HG03571 (cell line): ENCODE results near the gene KDSR.
A peak's percentile ranks its signal among the peaks of the same experiment; 100 is the strongest.

Experiments
- ATAC-seq: cut with Tn5 transposase; IDR thresholded peaks from one replicate; pipeline ENCODE4 v1.9.1; 2021; ENCODE audit not compliant: unreplicated experiment

Gene KDSR

DNA sequence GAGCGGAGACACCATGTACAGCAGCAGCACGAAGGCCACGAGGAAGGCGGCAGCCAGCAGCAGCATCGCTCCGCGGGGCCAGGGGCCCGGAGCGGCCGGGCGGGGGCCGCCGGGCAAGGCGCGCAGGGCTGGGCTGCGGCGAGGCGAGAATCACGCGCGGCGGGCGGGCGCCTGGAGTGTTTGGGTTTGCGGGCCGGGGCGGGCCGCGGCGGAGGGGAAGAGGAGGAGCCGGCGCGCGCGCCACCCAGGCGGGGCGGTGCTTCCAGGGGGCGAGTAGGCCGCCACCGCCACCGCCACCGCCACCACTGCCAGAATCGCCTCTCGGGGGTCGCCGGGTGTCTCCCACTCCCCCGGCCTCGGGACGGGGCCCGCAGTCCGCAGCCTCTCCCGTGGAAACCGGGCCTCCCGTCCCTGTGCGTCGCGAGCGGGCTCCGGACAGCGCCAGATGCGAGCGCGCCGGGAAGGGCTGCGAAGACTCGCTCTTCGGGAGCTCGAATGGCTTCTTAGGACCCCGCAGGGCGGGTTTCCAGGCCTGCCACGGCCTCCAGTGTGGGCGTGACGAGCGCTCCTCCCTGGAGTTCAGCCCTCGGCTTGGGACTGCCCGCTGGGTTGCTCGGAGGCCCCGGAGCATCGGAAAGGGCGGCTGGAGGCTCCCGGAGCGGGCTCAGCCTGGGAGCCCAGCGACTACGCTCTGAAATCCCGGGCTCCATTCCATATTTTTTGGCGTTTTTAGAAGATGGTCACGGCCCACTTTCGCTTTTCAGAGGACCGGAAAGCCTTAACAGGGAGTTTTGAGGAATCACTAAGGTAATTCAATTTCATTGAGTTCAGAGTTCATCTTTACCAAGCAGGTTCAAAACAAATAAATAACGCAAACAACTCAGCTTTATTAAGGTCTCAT, at the start of gene KDSR:
Gene KDSR, minus strand, starts transcription at position 154 of the 901 bp plus-strand sequence. Its CDS starts 88 bp downstream, at position 66.
- peak; percentile 86 for ATAC-seq

DNA sequence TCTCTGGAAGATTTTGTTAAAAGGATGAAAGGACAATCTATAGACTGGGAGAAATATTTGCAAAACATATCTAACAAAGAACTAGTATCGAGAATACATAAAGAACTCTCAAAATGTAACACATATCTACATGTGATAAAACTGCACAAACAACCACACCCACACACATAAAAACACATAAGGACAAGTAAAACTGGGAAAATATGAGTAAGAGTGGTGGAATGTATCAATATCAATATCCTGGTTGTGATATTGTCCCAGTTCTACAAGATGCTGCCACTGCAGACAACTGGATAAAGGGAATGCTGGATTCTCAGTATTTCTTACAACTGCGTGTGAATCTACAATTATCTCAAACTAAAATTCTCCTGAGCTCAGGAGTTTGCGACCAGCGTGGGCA, 45.9 kb upstream of the KDSR start:
- no peak for ATAC-seq

- no peak for ATAC-seq
Observed at GRCh38 chr18:63410792-63411191, 43.8 kb upstream of the KDSR start.

DNA sequence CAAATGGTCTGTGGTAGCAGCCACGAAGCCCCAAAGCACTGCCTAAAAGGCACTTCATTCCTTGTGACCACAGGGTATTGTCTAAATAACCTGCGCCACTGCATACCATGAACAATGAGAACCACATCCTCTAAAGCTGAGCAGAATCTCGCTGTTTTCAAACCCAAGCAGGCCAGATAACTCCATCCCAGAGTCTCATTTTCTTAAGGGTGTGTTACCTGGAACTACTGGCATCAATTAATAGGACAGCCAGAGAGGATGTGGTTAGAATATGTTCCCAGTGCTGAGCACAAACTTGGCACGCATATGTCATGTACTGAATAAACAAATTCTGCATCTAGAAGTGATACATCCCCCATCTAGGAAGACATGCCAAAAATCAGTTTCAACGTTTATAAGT, 42.3 kb upstream of the KDSR start:
- no peak for ATAC-seq

DNA sequence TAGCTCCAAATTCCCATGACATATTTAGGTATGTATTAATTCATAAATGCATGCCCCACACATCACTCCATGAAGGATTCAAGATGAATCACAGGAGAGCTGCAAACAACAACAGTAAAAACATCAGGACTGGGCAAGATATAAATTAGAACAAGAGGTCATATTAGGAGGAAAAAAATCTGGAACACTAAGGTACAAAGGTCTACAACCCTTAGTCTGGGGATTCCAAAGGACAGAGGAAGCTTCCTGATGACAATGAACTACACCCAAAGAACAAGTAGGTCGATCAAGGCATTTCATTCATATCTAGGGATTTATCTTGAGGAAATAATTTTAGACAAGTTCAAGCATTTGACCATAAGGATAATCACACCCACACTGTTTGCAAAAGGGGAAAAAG, 40.7 kb upstream of the KDSR start:
- no peak for ATAC-seq

- ATAC-seq, result no peak
Observed at GRCh38 chr18:63405986-63406385, 39.0 kb upstream of the KDSR start.

- ATAC-seq, result no peak
Observed at GRCh38 chr18:63402246-63403162, 35.5 kb upstream of the KDSR start.

DNA sequence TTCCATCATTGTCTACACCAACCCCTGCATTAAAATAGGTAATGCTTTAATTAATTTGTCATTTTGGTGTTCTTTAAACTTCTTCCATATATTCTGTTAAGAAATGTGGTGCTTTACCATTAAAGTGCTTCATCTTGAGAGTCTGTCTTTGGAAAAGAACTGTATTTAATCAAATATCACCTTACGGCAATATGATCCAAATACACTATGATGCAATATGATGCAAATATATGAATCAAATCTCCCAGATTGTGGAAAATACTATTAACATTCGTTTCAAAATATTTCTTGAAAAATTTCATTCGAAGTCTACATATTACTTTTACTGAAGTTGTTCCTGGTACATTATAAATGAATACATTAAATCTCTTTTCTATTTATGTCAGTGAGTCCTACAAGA, 32.3 kb upstream of the KDSR start:
- no peak for ATAC-seq

DNA sequence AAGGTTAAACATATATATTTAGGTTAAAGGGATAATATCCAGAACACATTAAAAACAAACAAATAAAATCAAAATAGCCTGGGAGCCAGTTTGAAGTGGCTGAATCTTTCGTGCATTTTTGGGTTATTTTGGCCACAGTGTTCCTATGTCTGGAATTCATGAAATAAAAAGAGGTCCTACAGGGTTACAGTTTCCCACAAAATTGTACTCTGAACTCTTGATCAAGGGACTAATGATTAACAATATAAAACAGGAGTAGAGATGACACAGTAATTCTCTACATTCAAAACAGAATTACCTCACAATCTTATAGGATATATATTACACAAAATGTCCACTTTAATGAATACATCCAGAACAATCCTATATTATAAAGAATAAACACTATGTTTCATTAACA, 30.3 kb upstream of the KDSR start:
- no peak for ATAC-seq

DNA sequence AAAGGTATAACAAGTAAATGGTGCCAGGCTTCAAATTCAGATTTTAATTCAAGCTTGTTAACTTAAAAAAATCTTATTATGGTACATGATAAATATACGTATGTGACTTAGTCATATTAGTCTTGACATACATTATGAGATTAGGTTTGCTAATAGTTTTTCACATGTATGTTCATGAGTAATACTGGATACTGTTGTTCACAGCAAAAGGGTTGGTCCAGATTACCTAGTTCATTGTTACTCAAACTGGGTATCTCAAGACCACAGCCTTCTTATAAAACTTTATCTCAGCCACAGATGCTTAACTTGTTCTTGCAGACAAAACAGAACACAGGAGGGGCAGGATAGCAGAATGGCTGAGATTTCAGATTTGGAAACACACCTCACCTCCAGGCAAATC, 28.5 kb upstream of the KDSR start:
- ATAC-seq, result no peak

GRCh38 chr18:63394954-63395353, 27.9 kb upstream of the KDSR start:
- no peak for ATAC-seq

- ATAC-seq, result no peak
Observed at GRCh38 chr18:63387861-63388260, 20.9 kb upstream of the KDSR start.

DNA sequence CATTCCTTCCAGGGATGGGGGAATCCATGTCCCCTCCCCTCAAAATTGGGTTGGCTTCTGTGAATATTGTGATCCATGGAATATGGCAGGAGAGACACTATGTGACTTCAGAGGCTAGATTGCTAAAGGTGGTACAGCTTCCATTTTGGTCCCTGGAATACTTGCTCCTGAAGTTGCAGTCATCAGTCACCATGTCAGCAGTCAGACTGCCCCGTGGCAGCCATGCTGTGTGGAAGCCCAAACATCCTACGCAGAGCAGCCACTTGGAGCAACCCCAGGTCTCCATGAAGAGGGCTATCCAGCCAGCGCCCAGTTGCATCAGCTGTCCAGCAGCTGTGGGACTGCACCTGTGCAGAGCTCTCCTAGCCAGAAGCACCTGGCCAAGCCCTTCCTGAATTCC, 15.8 kb upstream of the KDSR start:
- no peak for ATAC-seq

- ATAC-seq, result no peak
Observed at GRCh38 chr18:63379639-63379962, 12.6 kb upstream of the KDSR start.

- no peak for ATAC-seq
Observed at GRCh38 chr18:63378919-63379638, 12.1 kb upstream of the KDSR start.

DNA sequence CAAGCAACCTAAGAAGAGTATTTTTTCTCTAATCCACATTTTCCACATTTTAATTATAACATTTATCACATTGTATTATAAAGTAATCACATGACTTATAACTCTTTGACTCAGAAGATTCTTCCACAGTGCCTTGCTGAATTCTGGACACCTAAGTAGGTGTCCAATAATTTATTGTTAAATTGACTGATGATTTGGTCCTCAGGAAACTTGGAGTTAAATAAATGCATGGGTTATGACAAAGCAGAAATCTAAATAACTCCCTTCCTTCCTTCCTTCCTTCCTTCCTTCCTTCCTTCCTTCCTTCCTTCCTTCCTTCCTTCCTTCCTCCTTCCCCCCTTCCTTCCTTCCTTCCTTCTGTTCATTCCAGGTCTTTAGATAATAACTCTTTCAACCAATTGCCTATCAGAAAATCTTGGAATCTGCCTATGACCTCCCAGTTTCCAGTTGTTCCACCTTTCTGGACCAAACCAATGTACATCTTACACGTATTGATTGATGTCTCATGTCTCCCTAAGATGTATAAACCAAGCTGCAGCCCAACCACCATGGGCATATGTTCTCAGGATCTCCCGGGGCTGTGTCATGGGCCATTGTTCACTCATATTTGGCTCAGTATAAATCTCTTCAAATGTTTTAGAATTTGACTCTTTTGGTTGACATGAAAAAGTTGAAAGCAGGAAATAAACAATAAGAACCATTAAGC, 10.4 kb upstream of the KDSR start:
- no peak for ATAC-seq

DNA sequence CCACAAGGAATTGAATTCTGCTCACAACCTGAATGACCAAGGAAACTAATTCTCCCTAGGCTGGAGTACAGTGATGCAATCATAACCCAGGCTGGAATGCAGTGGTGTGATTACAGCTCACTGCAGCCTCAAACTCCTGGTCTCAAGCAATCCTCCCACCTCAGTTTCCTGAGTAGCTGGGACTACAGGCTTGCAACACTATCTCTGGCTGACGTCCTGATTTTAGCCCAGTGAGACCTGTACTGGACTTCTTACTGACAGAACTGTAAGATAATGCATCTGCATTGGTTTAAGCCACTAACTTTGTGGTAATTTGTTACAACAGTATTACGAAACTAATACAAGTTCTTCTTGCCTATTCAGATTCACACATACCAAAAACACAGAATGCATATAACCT, 9.5 kb upstream of the KDSR start:
- ATAC-seq, result no peak

DNA sequence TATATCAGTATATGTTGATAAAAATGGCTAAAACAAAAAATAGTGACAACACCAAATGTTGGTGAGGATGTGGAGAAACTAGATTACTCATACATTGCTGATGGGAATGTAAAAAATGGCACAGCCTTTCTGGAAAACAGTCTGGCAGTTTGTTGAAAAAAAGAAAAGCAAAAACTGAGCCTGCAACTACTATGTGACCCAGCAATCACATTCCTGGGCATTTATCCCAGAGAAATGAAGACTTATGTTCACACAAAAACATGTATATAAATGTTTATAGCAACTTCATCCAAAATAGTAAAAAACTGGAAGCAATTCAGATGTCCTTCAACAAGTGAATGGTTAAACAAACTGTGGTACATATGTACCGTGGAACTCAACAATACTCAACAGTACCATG, 7.5 kb upstream of the KDSR start:
- ATAC-seq, result no peak

GRCh38 chr18:63373161-63373560, 6.2 kb upstream of the KDSR start:
- no peak for ATAC-seq

DNA sequence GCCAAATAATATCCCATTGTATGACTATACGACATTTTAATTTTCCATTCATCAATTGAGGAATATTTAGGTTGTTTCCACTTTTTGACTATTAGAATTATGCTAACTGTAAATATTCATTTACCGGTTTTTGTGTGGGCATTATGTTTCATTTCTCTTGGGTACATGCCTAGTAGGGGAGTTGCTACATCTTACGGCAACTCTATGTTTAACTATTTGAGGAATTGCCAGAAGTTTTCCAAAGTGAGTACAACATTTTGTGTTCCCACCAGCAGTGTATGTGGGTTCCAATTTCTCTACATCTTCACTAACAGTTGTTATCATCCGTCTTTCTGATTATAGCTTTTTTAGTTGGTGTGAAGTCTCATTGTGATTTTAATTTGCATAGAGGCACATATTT, 1.6 kb upstream of the KDSR start:
- no peak for ATAC-seq
